ENCODE results near the gene SERPINB7. TPM values are rescaled to one million over a fixed set of nuclear protein-coding genes. Genes with fewer than 3 reads are reported as not detected.

The SERPINB7 gene
- total RNA-seq, 1 experiment from 2014 or later = not detected

DNA sequence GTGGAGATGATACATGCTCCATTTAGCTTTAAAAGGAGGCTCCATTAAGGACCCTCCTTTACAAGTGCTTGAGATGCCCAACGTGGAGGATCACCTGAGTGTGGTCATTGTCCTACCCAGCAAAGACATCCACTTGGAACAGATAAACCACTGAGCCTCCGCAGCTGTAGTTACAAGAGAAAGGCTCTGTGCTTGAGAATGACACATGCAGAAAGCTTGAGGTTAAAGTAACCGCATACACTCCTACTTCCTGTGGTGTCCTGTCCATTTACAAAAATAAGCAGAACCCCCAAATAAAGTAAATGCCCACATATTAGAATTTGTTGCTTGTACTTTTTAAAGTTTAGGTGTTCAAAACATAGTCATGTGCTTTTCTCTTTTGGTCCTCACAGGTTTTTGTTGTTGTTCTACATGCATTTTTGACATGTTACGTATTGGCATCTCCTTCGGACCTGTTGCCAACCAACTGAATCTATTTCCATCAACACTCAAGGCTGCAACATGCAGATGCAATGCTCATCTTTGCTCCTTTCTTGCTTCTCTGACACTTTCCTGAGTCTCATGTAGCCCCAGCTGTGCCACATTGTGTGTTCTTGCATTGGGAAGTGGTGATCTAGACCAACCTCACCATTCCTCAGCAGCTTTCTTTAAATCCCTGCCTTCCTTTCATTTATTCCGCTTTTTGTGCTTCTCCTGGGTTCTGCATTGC is 56.0 kb downstream of the SERPINB7 start (continued):
- no peak for TF ChIP-seq POLR2A (IDR thresholded peaks at IDR 0.05; ENCODE audit: borderline replicate concordance, extremely low read depth, insufficient read depth, insufficient read length)
- TF ChIP-seq, protein P1, sequence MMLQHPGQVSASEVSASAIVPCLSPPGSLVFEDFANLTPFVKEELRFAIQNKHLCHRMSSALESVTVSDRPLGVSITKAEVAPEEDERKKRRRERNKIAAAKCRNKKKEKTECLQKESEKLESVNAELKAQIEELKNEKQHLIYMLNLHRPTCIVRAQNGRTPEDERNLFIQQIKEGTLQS (IDR thresholded peaks at IDR 0.05) = no peak
- TF ChIP-seq TCF7L2 (IDR thresholded peaks at IDR 0.05; ENCODE audit: borderline replicate concordance, extremely low read depth, insufficient read depth, insufficient read length) = no peak
- no peak for TF ChIP-seq YY1 (IDR thresholded peaks at IDR 0.05; ENCODE audit: extremely low read depth, insufficient replicate concordance, low read depth, low read length)
- no peak for TF ChIP-seq ELF1 (IDR thresholded peaks at IDR 0.05; ENCODE audit: borderline replicate concordance, low read depth)
- no peak for TF ChIP-seq RAD21 (IDR thresholded peaks at IDR 0.05; ENCODE audit: low read depth)

DNA sequence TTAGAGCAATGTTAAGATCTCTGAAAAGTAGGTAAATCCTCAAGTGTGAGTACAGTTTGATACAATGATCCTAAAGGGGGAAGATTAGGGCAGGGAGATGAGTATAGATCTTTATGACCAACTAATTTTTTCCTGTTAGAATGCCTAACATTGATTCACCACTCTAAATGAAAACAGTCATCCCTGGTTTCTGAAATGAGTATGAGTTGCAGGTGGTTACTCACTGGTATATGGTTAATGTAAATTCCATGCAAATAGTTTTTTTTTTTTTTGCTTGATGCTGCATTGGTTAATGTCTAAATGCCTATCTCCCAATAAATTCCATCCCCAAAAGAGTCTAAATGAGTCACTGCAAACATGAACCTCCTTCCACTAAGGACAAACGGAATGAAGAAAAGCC is 57.3 kb downstream of the SERPINB7 start:
- Histone ChIP-seq H2AFZ (ENCODE audit: low read depth, low read length, poor library complexity, severe bottlenecking) (no peak overlapping the region), H3K9me2 (ENCODE audit: insufficient read depth) (no peaks in the 10 kb centered on the region), H3K4me3 (replicated peaks in 1 of 2; ENCODE audit: low read depth in 1 of 2, low read length in 2 of 2) (no peak overlapping the region), H3K4me2 (ENCODE audit: low read length) (no peak overlapping the region), H3K27ac (ENCODE audit: low read depth, low read length) (no peak overlapping the region), H3K79me2 (ENCODE audit: insufficient read depth, low read length) (no peaks in the 10 kb centered on the region), H3K4me1 (ENCODE audit: control insufficient read depth in 1 of 2, insufficient read depth in 2 of 2, low read length in 2 of 2) (no peaks in the 10 kb centered on the region), H3K9me3 (ENCODE audit: control insufficient read depth in 1 of 2, insufficient read depth in 1 of 2, low read depth in 1 of 2, low read length in 2 of 2) (no peaks in the 10 kb centered on the region), H3K9ac (ENCODE audit: low read length) (no peak overlapping the region), H4K20me1 (ENCODE audit: insufficient read depth) (no peaks in the 10 kb centered on the region), H3K27me3 (ENCODE audit: insufficient read depth, low read length) (no peaks in the 10 kb centered on the region), H3K36me3 (ENCODE audit: control insufficient read depth in 1 of 2, insufficient read depth in 2 of 2, low read length in 2 of 2) (no peaks in the 10 kb centered on the region)
- intact Hi-C loops (cut with micrococcal nuclease) = no loop called here
- ChIA-PET RAD21 (ENCODE audit: low non-redundant PET in 1 of 2, low total read pairs in 2 of 2, uncharacterized antibody in 2 of 2, unreplicated experiment in 2 of 2) (no interaction called here), CTCF (no interaction called here), POLR2A (no interaction called here)
- no peak for ATAC-seq
- no peak for DNase-seq (ENCODE audit: low read depth, low spot score)
- TF ChIP-seq, protein P2, sequence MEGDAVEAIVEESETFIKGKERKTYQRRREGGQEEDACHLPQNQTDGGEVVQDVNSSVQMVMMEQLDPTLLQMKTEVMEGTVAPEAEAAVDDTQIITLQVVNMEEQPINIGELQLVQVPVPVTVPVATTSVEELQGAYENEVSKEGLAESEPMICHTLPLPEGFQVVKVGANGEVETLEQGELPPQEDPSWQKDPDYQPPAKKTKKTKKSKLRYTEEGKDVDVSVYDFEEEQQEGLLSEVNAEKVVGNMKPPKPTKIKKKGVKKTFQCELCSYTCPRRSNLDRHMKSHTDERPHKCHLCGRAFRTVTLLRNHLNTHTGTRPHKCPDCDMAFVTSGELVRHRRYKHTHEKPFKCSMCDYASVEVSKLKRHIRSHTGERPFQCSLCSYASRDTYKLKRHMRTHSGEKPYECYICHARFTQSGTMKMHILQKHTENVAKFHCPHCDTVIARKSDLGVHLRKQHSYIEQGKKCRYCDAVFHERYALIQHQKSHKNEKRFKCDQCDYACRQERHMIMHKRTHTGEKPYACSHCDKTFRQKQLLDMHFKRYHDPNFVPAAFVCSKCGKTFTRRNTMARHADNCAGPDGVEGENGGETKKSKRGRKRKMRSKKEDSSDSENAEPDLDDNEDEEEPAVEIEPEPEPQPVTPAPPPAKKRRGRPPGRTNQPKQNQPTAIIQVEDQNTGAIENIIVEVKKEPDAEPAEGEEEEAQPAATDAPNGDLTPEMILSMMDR (IDR thresholded peaks at IDR 0.05 in 2 of 3, conservative IDR thresholded peaks at IDR 0.05 in 1 of 3; ENCODE audit: borderline replicate concordance in 1 of 3, insufficient read depth in 1 of 3, low read depth in 2 of 3, low read length in 2 of 3) = no peak
- TF ChIP-seq SIN3A (IDR thresholded peaks at IDR 0.05; ENCODE audit: low read depth) (no peak), SP1 (IDR thresholded peaks at IDR 0.05; ENCODE audit: low read depth) (no peak), CEBPB (IDR thresholded peaks at IDR 0.05; ENCODE audit: low read depth) (no peak), EZH2 (IDR thresholded peaks at IDR 0.05) (no peak), CBX3 (IDR thresholded peaks at IDR 0.05; ENCODE audit: low read depth) (no peak), RAD21 (IDR thresholded peaks at IDR 0.05; ENCODE audit: low read depth) (no peak), POLR2A (IDR thresholded peaks at IDR 0.05; ENCODE audit: borderline replicate concordance, extremely low read depth, insufficient read depth, insufficient read length) (no peak), JUND (IDR thresholded peaks at IDR 0.05) (no peak), FOSL1 (IDR thresholded peaks at IDR 0.05; ENCODE audit: low read depth) (no peak)
- BruUV-seq (replicated peaks) = no TSS peak
